Ramos (cell line): ENCODE measurements around the gene IL6.
"Not testable (repeated sequence)": the region's sequence is repeated elsewhere in the genome, so short reads cannot be mapped to it uniquely, and the experiment has no call there.

ENCODE experiments used
- in situ Hi-C: fragments of 300-500 bp; cut with MboI; formaldehyde crosslinking; loops from one replicate; pipeline ENCODE4 v1.14.3; 2022; ENCODE audit warnings: low sequenced_read_pairs; ENCODE audit not compliant: unreplicated experiment

Gene IL6

DNA sequence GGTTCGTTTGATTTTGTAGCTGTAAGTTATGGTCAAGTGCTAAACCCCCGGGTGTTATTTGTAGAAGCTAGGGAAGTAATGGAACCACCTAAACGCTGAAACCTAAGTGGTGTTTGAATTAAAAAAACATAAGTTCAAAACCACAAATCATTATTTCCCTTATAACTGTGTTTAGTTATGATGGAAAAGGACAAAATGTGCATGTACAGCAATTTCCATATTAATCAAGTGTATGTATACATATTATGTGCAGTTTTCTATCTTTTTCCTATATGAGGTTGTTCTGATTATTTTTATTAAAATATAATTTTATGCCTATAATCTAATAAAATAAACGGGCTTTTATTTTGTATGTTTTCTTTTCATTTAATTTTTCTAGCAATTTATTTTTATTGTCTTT lies 45.9 kb downstream of the IL6 start:
- in situ Hi-C loops: no loop called here

GRCh38 chr7:22776964-22777363 lies 50.0 kb downstream of the IL6 start:
- in situ Hi-C loops: no loop called here

DNA sequence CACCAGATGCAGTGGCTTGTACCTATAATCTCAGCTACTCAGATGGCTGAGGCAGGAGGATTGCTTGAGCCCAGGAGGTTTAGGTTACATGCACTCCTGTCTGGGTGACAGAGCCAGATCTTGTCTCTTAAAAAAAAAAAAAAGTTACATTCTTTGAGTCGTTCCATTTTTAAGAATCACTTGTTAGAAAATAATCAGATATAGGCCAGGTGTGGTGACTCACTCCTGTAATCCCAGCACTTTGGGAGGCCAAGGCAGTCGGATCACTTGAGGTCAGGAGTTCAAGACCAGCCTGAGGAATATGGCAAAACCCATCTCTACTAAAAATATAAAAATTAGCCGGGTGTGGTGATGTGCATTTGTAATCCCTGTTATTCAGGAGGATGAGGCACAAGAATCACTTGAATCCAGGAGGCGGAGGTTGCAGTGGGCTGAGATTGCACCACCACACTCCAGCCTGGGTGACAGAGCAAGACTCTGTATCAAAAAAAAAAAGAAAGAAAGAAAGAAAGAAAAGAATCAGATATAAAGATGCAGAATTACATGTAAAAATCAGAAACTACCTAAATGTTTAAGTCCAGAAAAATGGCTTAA lies 52.8 kb downstream of the IL6 start:
- in situ Hi-C loops: not testable (repeated sequence)

DNA sequence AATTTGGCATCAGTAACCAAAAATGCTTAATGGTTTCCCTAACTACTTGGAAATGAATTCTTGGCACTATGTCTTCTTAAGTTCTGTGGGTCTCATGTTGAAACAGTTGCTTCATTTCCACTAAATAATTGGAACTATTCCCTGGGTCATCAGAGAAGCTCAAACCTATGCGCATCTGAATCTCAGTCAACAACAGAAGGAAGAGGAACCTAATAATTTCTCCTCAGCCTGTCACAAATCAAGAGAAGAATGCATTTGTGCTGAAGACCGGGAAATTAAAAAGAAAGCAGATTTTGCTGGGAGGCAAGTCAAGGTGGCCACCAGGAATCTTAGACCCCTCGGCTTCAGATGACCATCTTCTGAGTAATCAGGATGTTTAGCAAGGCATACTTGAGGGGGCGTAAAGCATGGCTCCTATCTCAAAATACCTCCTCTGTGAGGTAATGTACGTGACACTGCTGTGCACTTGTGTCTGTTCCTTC lies 54.3 kb downstream of the IL6 start:
- in situ Hi-C loops: no loop called here
